MM.1S (cell line): ENCODE data around the gene AGR2.

Experiments
- EZH2 ChIP-seq: fragments of 300-600 bp; sonication (generic); optimal IDR thresholded peaks from 2 replicates; pipeline ENCODE3; 2017; ENCODE audit warnings: low read depth, mild to moderate bottlenecking, antibody characterized with exemption, low read length, mixed read lengths
- EZH2phosphoT487 ChIP-seq: fragments of 300-600 bp; sonication (generic); IDR thresholded peaks from 2 replicates; pipeline ENCODE4 v1.6.1; 2018; ENCODE audit warnings: antibody characterized with exemption, low read length

- no peak for TF ChIP-seq EZH2
- no peak for TF ChIP-seq EZH2phosphoT487
Measured at GRCh38 chr7:16851829-16852228, 47.0 kb upstream of the AGR2 start.
